Measurements from ENCODE around the gene PLEKHO1.
A peak's percentile ranks its signal among the peaks of the same experiment; 100 is the strongest.

The PLEKHO1 gene

DNA sequence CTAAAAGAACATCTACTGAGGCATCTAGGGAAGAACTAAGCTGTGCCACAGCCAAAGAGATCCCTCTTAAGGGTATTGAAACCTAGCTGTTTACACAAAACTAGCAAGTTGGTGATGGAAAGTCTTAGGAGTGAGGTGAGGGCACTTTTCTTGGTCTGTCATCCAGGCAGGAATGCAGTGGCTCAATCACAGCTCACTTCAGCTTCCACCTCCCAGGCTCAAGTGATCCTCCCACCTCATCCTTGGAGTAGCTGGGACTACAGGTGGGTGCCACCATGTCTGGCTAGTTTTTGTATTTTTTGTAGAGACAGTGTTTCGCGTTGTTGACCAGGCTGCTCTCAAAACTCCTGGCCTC lies 2.4 kb downstream of the PLEKHO1 start:
- H2AFZ ChIP-seq = no peak overlapping the region
- H3K9ac ChIP-seq = no peak overlapping the region
- no peak overlapping the region for H3K27ac ChIP-seq
- H3K4me1 ChIP-seq = no peaks in the 10 kb centered on the region
- peak overlapping the region; percentile 13 for H3K4me2 ChIP-seq (ENCODE audit: low read length)
- no peaks in the 10 kb centered on the region for H3K27me3 ChIP-seq (ENCODE audit: control insufficient read depth, insufficient read depth, low read length)
- TF ChIP-seq, protein P1, sequence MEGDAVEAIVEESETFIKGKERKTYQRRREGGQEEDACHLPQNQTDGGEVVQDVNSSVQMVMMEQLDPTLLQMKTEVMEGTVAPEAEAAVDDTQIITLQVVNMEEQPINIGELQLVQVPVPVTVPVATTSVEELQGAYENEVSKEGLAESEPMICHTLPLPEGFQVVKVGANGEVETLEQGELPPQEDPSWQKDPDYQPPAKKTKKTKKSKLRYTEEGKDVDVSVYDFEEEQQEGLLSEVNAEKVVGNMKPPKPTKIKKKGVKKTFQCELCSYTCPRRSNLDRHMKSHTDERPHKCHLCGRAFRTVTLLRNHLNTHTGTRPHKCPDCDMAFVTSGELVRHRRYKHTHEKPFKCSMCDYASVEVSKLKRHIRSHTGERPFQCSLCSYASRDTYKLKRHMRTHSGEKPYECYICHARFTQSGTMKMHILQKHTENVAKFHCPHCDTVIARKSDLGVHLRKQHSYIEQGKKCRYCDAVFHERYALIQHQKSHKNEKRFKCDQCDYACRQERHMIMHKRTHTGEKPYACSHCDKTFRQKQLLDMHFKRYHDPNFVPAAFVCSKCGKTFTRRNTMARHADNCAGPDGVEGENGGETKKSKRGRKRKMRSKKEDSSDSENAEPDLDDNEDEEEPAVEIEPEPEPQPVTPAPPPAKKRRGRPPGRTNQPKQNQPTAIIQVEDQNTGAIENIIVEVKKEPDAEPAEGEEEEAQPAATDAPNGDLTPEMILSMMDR (IDR thresholded peaks at IDR 0.05) = no peak
- no peaks in the 10 kb centered on the region for H3K36me3 ChIP-seq (ENCODE audit: control insufficient read depth, insufficient read depth, low read length)
- H3K79me2 ChIP-seq = no peaks in the 10 kb centered on the region
- H3K9me3 ChIP-seq (ENCODE audit: control insufficient read depth, low read length) = no peaks in the 10 kb centered on the region
- H3K4me3 ChIP-seq (ENCODE audit: low read depth, low read length) = no peak overlapping the region

DNA sequence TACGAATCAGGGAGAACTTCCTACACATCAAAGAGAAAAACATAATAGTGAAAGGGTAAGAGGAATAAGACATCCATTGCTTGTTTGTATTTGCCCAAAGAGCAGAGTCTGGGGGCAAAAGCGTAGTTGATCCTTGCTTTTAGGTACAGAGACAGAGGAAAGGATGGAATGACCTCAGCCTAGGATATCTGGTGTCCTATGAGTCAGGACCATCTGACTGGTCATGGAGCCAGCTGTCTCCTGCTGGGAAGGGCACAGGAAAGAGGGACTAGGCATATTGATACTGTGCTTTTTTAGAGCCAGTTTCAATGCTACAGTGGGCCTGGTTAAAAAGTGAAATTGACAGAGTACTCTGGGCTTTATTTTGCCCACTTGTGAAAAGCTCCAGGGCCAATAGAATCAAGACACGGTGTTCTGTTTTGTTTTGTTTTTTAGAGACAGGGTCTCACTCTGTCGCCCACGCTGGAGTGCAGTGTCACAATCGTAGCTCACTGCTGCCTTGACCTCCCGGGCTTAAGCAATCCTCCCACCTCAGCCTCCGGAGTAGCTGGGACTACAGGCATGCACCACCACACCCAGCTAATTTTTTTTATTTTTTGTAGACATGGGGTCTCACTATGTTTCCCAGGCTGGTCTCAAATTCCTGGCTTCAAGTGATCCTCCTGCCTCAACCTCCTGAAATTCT lies 3.2 kb downstream of the PLEKHO1 start:
- no peak overlapping the region for H3K27ac ChIP-seq
- TF ChIP-seq, protein P1 (IDR thresholded peaks at IDR 0.05) = no peak
- H3K9ac ChIP-seq = no peak overlapping the region

DNA sequence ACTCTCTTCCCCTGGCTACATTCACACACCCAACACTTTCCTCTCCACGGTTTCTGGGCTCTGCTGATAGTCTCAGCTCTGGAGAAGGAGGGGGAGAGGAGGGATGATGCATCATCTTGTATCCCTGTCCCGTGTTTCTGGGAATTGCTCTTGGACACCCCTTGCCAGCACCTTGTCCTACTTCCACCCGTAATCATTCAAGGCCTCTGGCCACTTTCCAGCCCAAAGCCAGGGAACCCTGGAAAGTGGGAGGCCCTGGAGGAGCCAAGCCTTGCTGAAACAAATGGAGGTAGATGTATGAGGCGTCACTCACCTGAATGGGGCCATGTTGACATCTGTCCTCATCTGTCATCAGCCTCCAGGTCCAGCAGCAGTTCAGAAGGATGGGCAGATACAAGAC lies 4.4 kb downstream of the PLEKHO1 start:
- Histone ChIP-seq H3K79me2 (no peaks in the 10 kb centered on the region), H3K9me3 (ENCODE audit: control insufficient read depth, low read length) (no peaks in the 10 kb centered on the region), H3K36me3 (ENCODE audit: control insufficient read depth, insufficient read depth, low read length) (no peaks in the 10 kb centered on the region), H3K9ac (no peak overlapping the region), H3K4me3 (ENCODE audit: low read depth, low read length) (no peak overlapping the region), H3K27me3 (ENCODE audit: control insufficient read depth, insufficient read depth, low read length) (no peaks in the 10 kb centered on the region), H3K4me2 (ENCODE audit: low read length) (no peak overlapping the region), H2AFZ (no peak overlapping the region), H3K4me1 (no peaks in the 10 kb centered on the region), H3K27ac (no peak overlapping the region)
- TF ChIP-seq, protein P1 (IDR thresholded peaks at IDR 0.05) = no peak

More for the DNA sequence above, 3.2 kb downstream of the PLEKHO1 start:
- H3K4me1 ChIP-seq = no peaks in the 10 kb centered on the region
- H3K4me3 ChIP-seq (ENCODE audit: low read depth, low read length) = no peak overlapping the region
- H3K9me3 ChIP-seq (ENCODE audit: control insufficient read depth, low read length) = no peaks in the 10 kb centered on the region
- no peak overlapping the region for H2AFZ ChIP-seq
- H3K79me2 ChIP-seq = no peaks in the 10 kb centered on the region
- H3K36me3 ChIP-seq (ENCODE audit: control insufficient read depth, insufficient read depth, low read length) = no peaks in the 10 kb centered on the region
- no peak overlapping the region for H3K4me2 ChIP-seq (ENCODE audit: low read length)
- no peaks in the 10 kb centered on the region for H3K27me3 ChIP-seq (ENCODE audit: control insufficient read depth, insufficient read depth, low read length)

DNA sequence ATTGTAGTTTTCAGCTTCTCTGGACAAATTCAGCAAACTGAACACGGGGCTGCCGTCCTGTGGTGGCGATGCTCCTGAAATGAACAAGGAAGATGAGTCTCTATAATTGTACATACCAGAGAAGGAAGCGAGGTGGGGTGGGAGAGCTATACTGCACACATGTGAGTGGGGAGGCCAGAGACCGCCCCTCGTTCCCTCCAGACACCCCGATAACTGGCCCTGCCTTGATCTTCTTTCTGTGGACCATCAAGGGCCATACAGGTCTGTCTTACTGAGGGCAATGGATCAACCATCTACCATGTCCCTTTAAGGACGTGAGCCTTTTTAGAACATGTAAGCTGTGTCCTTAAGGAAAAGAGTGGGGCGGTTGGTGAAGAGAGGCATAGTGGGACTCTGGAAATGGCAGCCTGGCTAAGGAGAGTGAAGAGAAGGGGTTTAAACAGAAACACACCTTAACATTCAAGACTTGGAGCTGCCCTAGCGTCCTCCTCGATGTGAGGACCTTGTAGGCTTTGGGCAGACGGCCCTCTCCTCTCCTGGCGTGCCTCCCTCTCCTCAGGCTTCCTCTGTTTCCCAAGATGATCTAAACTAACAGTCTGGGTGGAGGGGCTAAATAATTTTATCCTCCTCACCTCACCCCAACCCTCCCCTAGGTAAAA lies 5.8 kb downstream of the PLEKHO1 start:
- Histone ChIP-seq H2AFZ (no peak overlapping the region), H3K4me3 (ENCODE audit: low read depth, low read length) (no peak overlapping the region), H3K9me3 (ENCODE audit: control insufficient read depth, low read length) (no peaks in the 10 kb centered on the region), H3K27me3 (ENCODE audit: control insufficient read depth, insufficient read depth, low read length) (no peaks in the 10 kb centered on the region), H3K9ac (no peak overlapping the region), H3K79me2 (no peaks in the 10 kb centered on the region), H3K36me3 (ENCODE audit: control insufficient read depth, insufficient read depth, low read length) (no peaks in the 10 kb centered on the region), H3K4me2 (ENCODE audit: low read length) (no peak overlapping the region), H3K27ac (no peak overlapping the region), H3K4me1 (no peaks in the 10 kb centered on the region)
- TF ChIP-seq, protein P1 (IDR thresholded peaks at IDR 0.05) = no peak

Measured in parathyroid adenoma (tissue), 2 donors.